Measurements from ENCODE around the gene XYLT2.

DNA sequence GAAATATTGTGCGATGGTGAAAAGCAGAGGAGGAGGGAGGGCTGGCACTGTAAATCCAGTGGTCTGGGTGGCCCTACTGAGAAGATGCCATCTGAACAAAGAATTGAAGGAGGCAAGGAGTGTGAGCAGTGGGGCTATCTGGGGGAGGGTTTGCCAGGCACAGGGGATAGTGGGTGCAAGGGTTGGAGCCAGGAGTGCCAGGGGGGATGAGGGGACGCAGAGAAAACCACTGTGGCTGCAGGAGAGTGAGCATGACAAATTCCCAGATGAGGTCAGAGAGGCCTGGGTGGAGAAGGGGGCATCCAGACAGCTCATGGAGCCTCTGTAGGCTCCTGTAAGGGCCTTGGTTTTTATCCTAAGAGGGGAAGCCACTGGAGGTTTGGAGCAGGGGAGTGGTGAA lies 4.8 kb downstream of the XYLT2 start:
- no peak for TF ChIP-seq POLR2A (IDR thresholded peaks at IDR 0.05)
- TF ChIP-seq, protein P1, sequence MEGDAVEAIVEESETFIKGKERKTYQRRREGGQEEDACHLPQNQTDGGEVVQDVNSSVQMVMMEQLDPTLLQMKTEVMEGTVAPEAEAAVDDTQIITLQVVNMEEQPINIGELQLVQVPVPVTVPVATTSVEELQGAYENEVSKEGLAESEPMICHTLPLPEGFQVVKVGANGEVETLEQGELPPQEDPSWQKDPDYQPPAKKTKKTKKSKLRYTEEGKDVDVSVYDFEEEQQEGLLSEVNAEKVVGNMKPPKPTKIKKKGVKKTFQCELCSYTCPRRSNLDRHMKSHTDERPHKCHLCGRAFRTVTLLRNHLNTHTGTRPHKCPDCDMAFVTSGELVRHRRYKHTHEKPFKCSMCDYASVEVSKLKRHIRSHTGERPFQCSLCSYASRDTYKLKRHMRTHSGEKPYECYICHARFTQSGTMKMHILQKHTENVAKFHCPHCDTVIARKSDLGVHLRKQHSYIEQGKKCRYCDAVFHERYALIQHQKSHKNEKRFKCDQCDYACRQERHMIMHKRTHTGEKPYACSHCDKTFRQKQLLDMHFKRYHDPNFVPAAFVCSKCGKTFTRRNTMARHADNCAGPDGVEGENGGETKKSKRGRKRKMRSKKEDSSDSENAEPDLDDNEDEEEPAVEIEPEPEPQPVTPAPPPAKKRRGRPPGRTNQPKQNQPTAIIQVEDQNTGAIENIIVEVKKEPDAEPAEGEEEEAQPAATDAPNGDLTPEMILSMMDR (IDR thresholded peaks at IDR 0.05) = no peak
- no peak for TF ChIP-seq POLR2AphosphoS5 (IDR thresholded peaks at IDR 0.05; ENCODE audit: insufficient read depth in 1 of 2, low read depth in 1 of 2)
